HepG2 (cell line): Measurements from ENCODE around the gene AUTS2. TPM values are rescaled to one million over a fixed set of nuclear protein-coding genes. Genes with fewer than 3 reads are reported as not detected.

Source experiments
- ATAC-seq: fragments of 200-7000 bp; cut with Tn5 transposase; 3 replicates; pipeline ENCODE4 v1.9.1; 2020; ENCODE audit warnings: mild to moderate bottlenecking, moderate library complexity
- BruUV-seq: library from RNA; stranded (reverse); fragments of 400-500 nt; replicated peaks from 2 replicates; lab custom pipeline; 2021; lab: Mats Ljungman, UMichigan
- CTCF ChIA-PET: fragments of 300-600 bp; formaldehyde crosslinking; extraction: SDS; loops from one replicate; lab custom pipeline; 2021; ENCODE audit warnings: low total read pairs, inconsistent platforms, low intra/inter-chr PET ratio; lab: Yijun Ruan, JAX
- POLR2A ChIA-PET: fragments of 350-600 bp; sonication (Branson Sonifier 250); formaldehyde crosslinking; loops from one replicate; lab custom pipeline; 2020; ENCODE audit warnings: antibody characterized with exemption, inconsistent platforms; lab: Yijun Ruan, JAX
- DNase-seq: peaks from one replicate; pipeline ENCODE4 v3.0.0-alpha.2; 2015; ENCODE audit warnings: low spot score
- FAIRE-seq: peaks from 3 replicates; lab custom pipeline; 2011; peaks lifted over from hg19 to GRCh38; lab: Jason Lieb, UNC
- H2AFZ ChIP-seq: one replicate; pipeline ENCODE4 v1.6.1; 2011; ENCODE audit warnings: low read length, inconsistent platforms
- H3K27ac ChIP-seq: fragments of 300-600 bp; 3 replicates; pipeline ENCODE4 v1.8.0; 2011; ENCODE audit warnings: mixed run types, mild to moderate bottlenecking, mixed read lengths, low read length, inconsistent platforms; ENCODE audit not compliant: insufficient read depth; ENCODE audit errors: extremely low read length
- H3K27me3 ChIP-seq, 2 experiments: fragments of 200-600 bp in 1 of 2; 2 replicates in 1 of 2; 3 replicates in 1 of 2; pipeline versions ENCODE4 v1.6.0 to v1.8.0; 2011; ENCODE audit warnings: low read length in 2 of 2, mild to moderate bottlenecking in 2 of 2, moderate library complexity in 2 of 2, inconsistent platforms in 1 of 2; ENCODE audit not compliant: insufficient read depth in 2 of 2, control insufficient read depth in 1 of 2
- H3K36me3 ChIP-seq, 2 experiments: fragments of 200-600 bp in 1 of 2; replicated peaks in 1 of 2; 2 replicates in 1 of 2; 3 replicates in 1 of 2; pipeline versions ENCODE4 v1.5.1 to v1.8.0; 2011; ENCODE audit warnings: low read length in 2 of 2, inconsistent platforms in 1 of 2; ENCODE audit not compliant: insufficient read depth in 2 of 2, control insufficient read depth in 1 of 2
- H3K4me1 ChIP-seq: 2 replicates; pipeline ENCODE4 v1.5.1; 2012; ENCODE audit warnings: low read length, inconsistent platforms; ENCODE audit not compliant: insufficient read depth
- H3K4me2 ChIP-seq: 2 replicates; pipeline ENCODE4 v1.6.0; 2011; ENCODE audit warnings: low read depth, low read length, inconsistent platforms
- H3K4me3 ChIP-seq, 3 experiments: fragments of 200-600 bp in 1 of 3; sonication (generic), shearing (Covaris generic) in 1 of 3; replicated peaks in 1 of 3; 2 replicates each; pipeline ENCODE4 v1.5.1; 2011 to 2016; ENCODE audit warnings: low read length in 3 of 3, inconsistent platforms in 2 of 3, low read depth in 2 of 3, mild to moderate bottlenecking in 2 of 3, control low read depth in 1 of 3, mixed read lengths in 1 of 3; ENCODE audit not compliant: insufficient read depth in 1 of 3
- H3K79me2 ChIP-seq: one replicate; pipeline ENCODE4 v1.6.1; 2011; ENCODE audit warnings: low read length, inconsistent platforms; ENCODE audit not compliant: insufficient read depth
- H3K9ac ChIP-seq: 2 replicates; pipeline ENCODE4 v1.6.0; 2011; ENCODE audit warnings: mild to moderate bottlenecking, low read depth, low read length, inconsistent platforms; ENCODE audit not compliant: insufficient read depth
- H3K9me3 ChIP-seq: 2 replicates; pipeline ENCODE4 v1.5.1; 2012; ENCODE audit warnings: mild to moderate bottlenecking, low read length
- H4K20me1 ChIP-seq: 2 replicates; pipeline ENCODE4 v1.6.0; 2011; ENCODE audit warnings: inconsistent platforms, mild to moderate bottlenecking, low read length, moderate library complexity; ENCODE audit not compliant: insufficient read depth
- ASH2L ChIP-seq: fragments of 300-600, 200-600 bp; sonication (generic); IDR thresholded peaks from 2 replicates; pipeline ENCODE4 v1.7.0; 2017; ENCODE audit warnings: low read depth, mild to moderate bottlenecking, moderate library complexity, mixed read lengths, low read length; ENCODE audit not compliant: insufficient read length
- ATRX ChIP-seq: sonication (generic); formaldehyde crosslinking; IDR thresholded peaks from 2 replicates; pipeline ENCODE4 v1.4.0; 2020; ENCODE audit warnings: missing genetic modification reagents, borderline replicate concordance
- BCL3 ChIP-seq: sonication (generic); formaldehyde crosslinking; IDR thresholded peaks from 2 replicates; pipeline ENCODE4 v1.5.1; 2020; ENCODE audit warnings: mild to moderate bottlenecking, missing genetic modification reagents, moderate library complexity
- CHCHD3 ChIP-seq: sonication (generic); formaldehyde crosslinking; IDR thresholded peaks from 2 replicates; pipeline ENCODE4 v1.8.0; 2022; ENCODE audit warnings: mild to moderate bottlenecking, missing genetic modification reagents, moderate library complexity
- GFI1 ChIP-seq: sonication (generic); formaldehyde crosslinking; IDR thresholded peaks from 2 replicates; pipeline ENCODE4 v1.5.0; 2020; ENCODE audit warnings: missing genetic modification reagents, mild to moderate bottlenecking, borderline replicate concordance
- KAT7 ChIP-seq: IDR thresholded peaks from 2 replicates; pipeline ENCODE4 v1.6.1; 2018; ENCODE audit warnings: borderline replicate concordance, missing compliant biosample characterization
- NPAS2 ChIP-seq: sonication (generic); formaldehyde crosslinking; IDR thresholded peaks from 2 replicates; pipeline ENCODE4 v1.8.0; 2022; ENCODE audit warnings: mild to moderate bottlenecking, missing genetic modification reagents, borderline replicate concordance
- NR2F2 ChIP-seq: IDR thresholded peaks from 2 replicates; pipeline ENCODE4 v1.6.1; 2012; ENCODE audit warnings: low read depth, inconsistent platforms, borderline replicate concordance
- PCBP1 ChIP-seq: fragments of 200-400 bp; formaldehyde crosslinking; IDR thresholded peaks from 2 replicates; pipeline ENCODE4 v1.6.1; 2017; ENCODE audit warnings: mild to moderate bottlenecking, low read depth, low read length, borderline replicate concordance
- POLR2AphosphoS2 ChIP-seq: IDR thresholded peaks from 2 replicates; pipeline ENCODE4 v1.6.1; 2011; ENCODE audit warnings: low read depth, low read length, improper control_type of control experiment
- SATB2 ChIP-seq: sonication (generic); formaldehyde crosslinking; IDR thresholded peaks from 2 replicates; pipeline ENCODE4 v1.5.0; 2020; ENCODE audit warnings: missing genetic modification reagents
- YY1 ChIP-seq: IDR thresholded peaks from 2 replicates; pipeline ENCODE4 v1.6.1; 2011; ENCODE audit warnings: low read length, low read depth, moderate library complexity, mild to moderate bottlenecking; ENCODE audit not compliant: insufficient read depth, insufficient replicate concordance
- ZNF557 ChIP-seq: sonication (generic); formaldehyde crosslinking; IDR thresholded peaks from 2 replicates; pipeline ENCODE4 v1.4.0; 2020; ENCODE audit warnings: missing genetic modification reagents
- ZNF878 ChIP-seq: sonication (generic); formaldehyde crosslinking; IDR thresholded peaks from 2 replicates; pipeline ENCODE4 v1.8.1; 2023; ENCODE audit warnings: mild to moderate bottlenecking, missing genetic modification reagents, moderate library complexity
- WGBS: methylation state at CpG from one replicate; pipeline ENCODE4 v1.1.6; 2017; ENCODE audit warnings: low lambda C conversion rate; 5-methylcytosine and 5-hydroxymethylcytosine counted together
- in situ Hi-C: cut with HindIII; loops from 2 replicates; pipeline ENCODE4 v1.10.0; 2017; ENCODE audit warnings: low pct_unique_long_range_greater_than_20kb; ENCODE audit not compliant: extremely low pct_ligation_motif_present
- intact Hi-C: fragments of 100-400 bp; cut with micrococcal nuclease; formaldehyde crosslinking; loops from one replicate; pipeline ENCODE4 v1.10.0; 2022; ENCODE audit not compliant: unreplicated experiment
- polyA plus RNA-seq, 8 experiments: library from polyadenylated mRNA; depleted of rRNA in 3 of 8; stranded (reverse) in 7 of 8; unstranded in 1 of 8; fragments of >200 nt; fragmentation: Illumina TruSeq in 4 of 8; extraction: Trizol in 4 of 8; gene quantifications; 2 replicates each; pipeline versions ENCODE4 v1.2.1 to v1.2.3, GENCODE V29; 2011 to 2016; ENCODE audit warnings: low read depth in 4 of 8, missing spikeins in 1 of 8, mixed read lengths in 1 of 8; ENCODE audit not compliant: insufficient read depth in 1 of 8
- total RNA-seq, 5 experiments: library from RNA; depleted of rRNA; stranded (reverse); fragments of >200 nt; fragmentation: Illumina TruSeq; extraction: Trizol; gene quantifications; 2 replicates each; pipeline ENCODE4 v1.2.3, GENCODE V29; 2016; ENCODE audit warnings: low read depth in 1 of 5
- TF ChIP-seq, protein P1 (sequence below), 2 experiments: sonication (generic) in 1 of 2; formaldehyde crosslinking in 1 of 2; IDR thresholded peaks; 2 replicates each; pipeline versions ENCODE4 v1.6.1 to v1.9.0; 2014 to 2022; ENCODE audit warnings: antibody characterized with exemption in 1 of 2, borderline replicate concordance in 1 of 2, inconsistent platforms in 1 of 2, low read depth in 1 of 2, missing genetic modification reagents in 1 of 2
- TF ChIP-seq, protein P2 (sequence below): fragments of 450-650 bp; IDR thresholded peaks from 2 replicates; pipeline ENCODE4 v1.6.1; 2017

AUTS2 gene
- total and polyA plus RNA-seq, 2 of the 13 experiments (the other 11 are each of a cell fraction or from before 2014, with no cell fraction given), result 0.38 TPM; not detected in 1

DNA sequence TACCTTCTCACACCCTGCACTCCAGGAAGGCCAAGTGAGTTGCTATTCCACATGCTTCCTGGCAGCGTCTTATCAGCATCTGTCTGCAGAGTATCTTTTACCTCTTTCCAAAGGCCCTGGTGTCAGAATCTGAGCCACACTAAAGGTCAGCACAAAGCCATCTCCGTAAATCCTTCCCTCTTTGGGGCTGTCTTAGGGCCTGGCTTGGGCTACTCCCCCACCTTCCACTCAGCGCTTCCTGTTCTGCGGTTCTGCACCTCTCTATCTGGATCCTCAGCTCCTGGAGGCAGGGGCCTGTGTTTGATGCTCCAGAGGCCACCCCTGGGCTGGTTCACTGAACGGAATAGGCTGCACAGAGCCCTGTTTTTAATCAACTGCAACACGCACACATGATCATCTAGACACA is 1198.8 kb downstream of the AUTS2 start:
- H3K4me3 ChIP-seq, result no peak overlapping the region
- ATAC-seq (no peak), FAIRE-seq (no peak)
- H3K9me3 ChIP-seq, result peaks cover 42% of the 10 kb centered on the region
- no TSS peak for BruUV-seq
- H3K9ac ChIP-seq, result no peak overlapping the region
- POLR2A ChIA-PET, result no interaction called here
- no peaks in the 10 kb centered on the region for H3K79me2 ChIP-seq
- 71% methylated on average over 6 of the region's 6 CpGs for WGBS
- in situ Hi-C loops, result no loop called here
- TF ChIP-seq NR2F2 (no peak), CHCHD3 (CRISPR knock-in tag) (no peak), ZNF878 (CRISPR knock-in tag) (no peak), BCL3 (no peak), KAT7 (CRISPR knock-in tag) (no peak), POLR2AphosphoS2 (no peak), YY1 (no peak), NPAS2 (CRISPR knock-in tag) (no peak), SATB2 (CRISPR knock-in tag) (no peak), ASH2L (no peak), ZNF557 (no peak), GFI1 (CRISPR knock-in tag) (no peak), PCBP1 (no peak), ATRX (CRISPR knock-in tag) (no peak)
- TF ChIP-seq, protein P1, sequence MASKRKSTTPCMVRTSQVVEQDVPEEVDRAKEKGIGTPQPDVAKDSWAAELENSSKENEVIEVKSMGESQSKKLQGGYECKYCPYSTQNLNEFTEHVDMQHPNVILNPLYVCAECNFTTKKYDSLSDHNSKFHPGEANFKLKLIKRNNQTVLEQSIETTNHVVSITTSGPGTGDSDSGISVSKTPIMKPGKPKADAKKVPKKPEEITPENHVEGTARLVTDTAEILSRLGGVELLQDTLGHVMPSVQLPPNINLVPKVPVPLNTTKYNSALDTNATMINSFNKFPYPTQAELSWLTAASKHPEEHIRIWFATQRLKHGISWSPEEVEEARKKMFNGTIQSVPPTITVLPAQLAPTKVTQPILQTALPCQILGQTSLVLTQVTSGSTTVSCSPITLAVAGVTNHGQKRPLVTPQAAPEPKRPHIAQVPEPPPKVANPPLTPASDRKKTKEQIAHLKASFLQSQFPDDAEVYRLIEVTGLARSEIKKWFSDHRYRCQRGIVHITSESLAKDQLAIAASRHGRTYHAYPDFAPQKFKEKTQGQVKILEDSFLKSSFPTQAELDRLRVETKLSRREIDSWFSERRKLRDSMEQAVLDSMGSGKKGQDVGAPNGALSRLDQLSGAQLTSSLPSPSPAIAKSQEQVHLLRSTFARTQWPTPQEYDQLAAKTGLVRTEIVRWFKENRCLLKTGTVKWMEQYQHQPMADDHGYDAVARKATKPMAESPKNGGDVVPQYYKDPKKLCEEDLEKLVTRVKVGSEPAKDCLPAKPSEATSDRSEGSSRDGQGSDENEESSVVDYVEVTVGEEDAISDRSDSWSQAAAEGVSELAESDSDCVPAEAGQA (IDR thresholded peaks at IDR 0.05; ENCODE audit: low read depth), result no peak
- TF ChIP-seq, protein P1 (CRISPR knock-in tag; IDR thresholded peaks at IDR 0.05; ENCODE audit: borderline replicate concordance), result no peak
- TF ChIP-seq, protein P2, sequence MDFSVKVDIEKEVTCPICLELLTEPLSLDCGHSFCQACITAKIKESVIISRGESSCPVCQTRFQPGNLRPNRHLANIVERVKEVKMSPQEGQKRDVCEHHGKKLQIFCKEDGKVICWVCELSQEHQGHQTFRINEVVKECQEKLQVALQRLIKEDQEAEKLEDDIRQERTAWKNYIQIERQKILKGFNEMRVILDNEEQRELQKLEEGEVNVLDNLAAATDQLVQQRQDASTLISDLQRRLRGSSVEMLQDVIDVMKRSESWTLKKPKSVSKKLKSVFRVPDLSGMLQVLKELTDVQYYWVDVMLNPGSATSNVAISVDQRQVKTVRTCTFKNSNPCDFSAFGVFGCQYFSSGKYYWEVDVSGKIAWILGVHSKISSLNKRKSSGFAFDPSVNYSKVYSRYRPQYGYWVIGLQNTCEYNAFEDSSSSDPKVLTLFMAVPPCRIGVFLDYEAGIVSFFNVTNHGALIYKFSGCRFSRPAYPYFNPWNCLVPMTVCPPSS, result no peak
- TF ChIP-seq, all 625 proteins: peak for 0
- no peaks in the 10 kb centered on the region for H3K27me3 ChIP-seq
- no peak for DNase-seq
- no peaks in the 10 kb centered on the region for H4K20me1 ChIP-seq
- no peak overlapping the region for H3K27ac ChIP-seq
- peaks cover 19% of the 10 kb centered on the region for H3K4me1 ChIP-seq
- CTCF ChIA-PET, result no interaction called here
- no peaks in the 10 kb centered on the region for H3K36me3 ChIP-seq
- intact Hi-C loops, result no loop called here
- no peak overlapping the region for H3K4me2 ChIP-seq
- no peak overlapping the region for H2AFZ ChIP-seq
